WTC11 (cell line): ENCODE results near the gene ZNF516.

ENCODE experiments used
- IRF2 ChIP-seq: sonication (generic); formaldehyde crosslinking; IDR thresholded peaks from 2 replicates; pipeline ENCODE4 v1.8.0; 2022; ENCODE audit warnings: low read depth, missing genetic modification reagents, borderline replicate concordance
- MXD4 ChIP-seq: fragments of 250-450 bp; sonication (Bioruptor Pico); IDR thresholded peaks from 2 replicates; pipeline ENCODE4 v1.8.0; 2021; ENCODE audit warnings: mild to moderate bottlenecking, moderate library complexity, borderline replicate concordance
- SP1 ChIP-seq: sonication (generic); formaldehyde crosslinking; conservative IDR thresholded peaks from 2 replicates; pipeline ENCODE4 v1.8.1; 2022; ENCODE audit warnings: missing genetic modification reagents
- TEAD4 ChIP-seq: sonication (generic); formaldehyde crosslinking; IDR thresholded peaks from 2 replicates; pipeline ENCODE4 v1.8.0; 2022; ENCODE audit warnings: mild to moderate bottlenecking, missing genetic modification reagents
- ZNF121 ChIP-seq: sonication (generic); formaldehyde crosslinking; IDR thresholded peaks from 2 replicates; pipeline ENCODE4 v1.8.0; 2023; ENCODE audit warnings: missing genetic modification reagents
- ZNF671 ChIP-seq: fragments of 250-450 bp; sonication (Bioruptor Pico); IDR thresholded peaks from 2 replicates; pipeline ENCODE4 v1.8.0; 2021; ENCODE audit warnings: mild to moderate bottlenecking
- TF ChIP-seq, protein P1 (sequence below): fragments of 200-600 bp; IDR thresholded peaks from 2 replicates; pipeline ENCODE4 v1.8.0; 2022; ENCODE audit warnings: antibody characterized with exemption
- TF ChIP-seq, protein P2 (sequence below): sonication (generic); formaldehyde crosslinking; IDR thresholded peaks from 2 replicates; pipeline ENCODE4 v1.8.1; 2023; ENCODE audit warnings: mild to moderate bottlenecking, missing genetic modification reagents
- TF ChIP-seq, protein P3 (sequence below): sonication (generic); formaldehyde crosslinking; IDR thresholded peaks from 2 replicates; pipeline ENCODE4 v1.8.1; 2023; ENCODE audit warnings: mild to moderate bottlenecking, missing genetic modification reagents, moderate library complexity
- TF ChIP-seq, protein P4 (sequence below): fragments of 250-450 bp; sonication (Bioruptor Pico); IDR thresholded peaks from 2 replicates; pipeline ENCODE4 v1.9.0; 2021; ENCODE audit warnings: mild to moderate bottlenecking
- TF ChIP-seq, protein P5 (sequence below): sonication (generic); formaldehyde crosslinking; IDR thresholded peaks from 2 replicates; pipeline ENCODE4 v1.8.1; 2022; ENCODE audit warnings: low read depth, mild to moderate bottlenecking, moderate library complexity, missing genetic modification reagents, borderline replicate concordance
- TF ChIP-seq, protein P6 (sequence below): sonication (generic); formaldehyde crosslinking; IDR thresholded peaks from 2 replicates; pipeline ENCODE4 v1.8.1; 2022; ENCODE audit warnings: mild to moderate bottlenecking, missing genetic modification reagents, moderate library complexity, borderline replicate concordance
- TF ChIP-seq, protein P7 (sequence below): sonication (generic); formaldehyde crosslinking; IDR thresholded peaks from 2 replicates; pipeline ENCODE4 v1.8.0; 2022; ENCODE audit warnings: mild to moderate bottlenecking, missing genetic modification reagents

DNA sequence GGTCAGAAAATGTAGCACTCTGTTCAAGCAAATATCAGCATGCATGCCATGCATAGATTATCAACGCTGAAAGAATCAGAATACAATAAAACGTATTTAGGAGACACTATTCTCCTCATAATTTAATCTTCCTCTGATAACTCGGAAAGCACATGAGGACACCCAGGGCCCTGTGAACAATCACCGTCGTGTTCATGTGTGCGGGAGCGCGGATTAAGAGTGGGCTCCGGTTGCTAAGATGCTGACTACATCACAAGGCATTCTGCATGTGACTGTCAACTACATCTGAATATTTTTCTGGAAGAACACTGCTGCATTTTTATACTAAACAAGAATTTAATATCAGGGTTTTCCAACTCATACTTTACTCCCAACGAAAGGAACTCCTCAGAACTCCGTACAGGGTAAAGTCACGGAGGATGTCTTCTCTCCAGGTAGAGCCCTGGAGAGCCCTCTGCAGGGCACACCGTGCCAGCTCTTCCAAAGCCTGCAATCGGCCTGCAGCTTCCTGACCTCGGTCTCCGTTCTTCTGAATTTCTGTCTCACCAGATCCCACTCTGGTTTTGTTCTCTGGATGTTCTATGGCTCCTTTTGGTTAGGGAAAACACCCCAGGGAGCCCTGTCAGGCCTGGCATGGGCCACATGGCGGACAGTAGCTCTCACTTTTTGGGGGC lies 59.6 kb downstream of the ZNF516 start:
- no peak for TF ChIP-seq ZNF671 (CRISPR knock-in tag)
- TF ChIP-seq, protein P1, sequence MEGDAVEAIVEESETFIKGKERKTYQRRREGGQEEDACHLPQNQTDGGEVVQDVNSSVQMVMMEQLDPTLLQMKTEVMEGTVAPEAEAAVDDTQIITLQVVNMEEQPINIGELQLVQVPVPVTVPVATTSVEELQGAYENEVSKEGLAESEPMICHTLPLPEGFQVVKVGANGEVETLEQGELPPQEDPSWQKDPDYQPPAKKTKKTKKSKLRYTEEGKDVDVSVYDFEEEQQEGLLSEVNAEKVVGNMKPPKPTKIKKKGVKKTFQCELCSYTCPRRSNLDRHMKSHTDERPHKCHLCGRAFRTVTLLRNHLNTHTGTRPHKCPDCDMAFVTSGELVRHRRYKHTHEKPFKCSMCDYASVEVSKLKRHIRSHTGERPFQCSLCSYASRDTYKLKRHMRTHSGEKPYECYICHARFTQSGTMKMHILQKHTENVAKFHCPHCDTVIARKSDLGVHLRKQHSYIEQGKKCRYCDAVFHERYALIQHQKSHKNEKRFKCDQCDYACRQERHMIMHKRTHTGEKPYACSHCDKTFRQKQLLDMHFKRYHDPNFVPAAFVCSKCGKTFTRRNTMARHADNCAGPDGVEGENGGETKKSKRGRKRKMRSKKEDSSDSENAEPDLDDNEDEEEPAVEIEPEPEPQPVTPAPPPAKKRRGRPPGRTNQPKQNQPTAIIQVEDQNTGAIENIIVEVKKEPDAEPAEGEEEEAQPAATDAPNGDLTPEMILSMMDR = no peak
- no peak for TF ChIP-seq ZNF121 (CRISPR knock-in tag)
- TF ChIP-seq IRF2 (CRISPR knock-in tag) = no peak
- TF ChIP-seq SP1 (CRISPR knock-in tag) = no peak
- TF ChIP-seq, protein P2, sequence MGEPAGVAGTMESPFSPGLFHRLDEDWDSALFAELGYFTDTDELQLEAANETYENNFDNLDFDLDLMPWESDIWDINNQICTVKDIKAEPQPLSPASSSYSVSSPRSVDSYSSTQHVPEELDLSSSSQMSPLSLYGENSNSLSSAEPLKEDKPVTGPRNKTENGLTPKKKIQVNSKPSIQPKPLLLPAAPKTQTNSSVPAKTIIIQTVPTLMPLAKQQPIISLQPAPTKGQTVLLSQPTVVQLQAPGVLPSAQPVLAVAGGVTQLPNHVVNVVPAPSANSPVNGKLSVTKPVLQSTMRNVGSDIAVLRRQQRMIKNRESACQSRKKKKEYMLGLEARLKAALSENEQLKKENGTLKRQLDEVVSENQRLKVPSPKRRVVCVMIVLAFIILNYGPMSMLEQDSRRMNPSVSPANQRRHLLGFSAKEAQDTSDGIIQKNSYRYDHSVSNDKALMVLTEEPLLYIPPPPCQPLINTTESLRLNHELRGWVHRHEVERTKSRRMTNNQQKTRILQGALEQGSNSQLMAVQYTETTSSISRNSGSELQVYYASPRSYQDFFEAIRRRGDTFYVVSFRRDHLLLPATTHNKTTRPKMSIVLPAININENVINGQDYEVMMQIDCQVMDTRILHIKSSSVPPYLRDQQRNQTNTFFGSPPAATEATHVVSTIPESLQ = no peak
- TF ChIP-seq TEAD4 = no peak
- TF ChIP-seq, protein P3, sequence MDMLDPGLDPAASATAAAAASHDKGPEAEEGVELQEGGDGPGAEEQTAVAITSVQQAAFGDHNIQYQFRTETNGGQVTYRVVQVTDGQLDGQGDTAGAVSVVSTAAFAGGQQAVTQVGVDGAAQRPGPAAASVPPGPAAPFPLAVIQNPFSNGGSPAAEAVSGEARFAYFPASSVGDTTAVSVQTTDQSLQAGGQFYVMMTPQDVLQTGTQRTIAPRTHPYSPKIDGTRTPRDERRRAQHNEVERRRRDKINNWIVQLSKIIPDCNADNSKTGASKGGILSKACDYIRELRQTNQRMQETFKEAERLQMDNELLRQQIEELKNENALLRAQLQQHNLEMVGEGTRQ (CRISPR knock-in tag) = no peak
- TF ChIP-seq, protein P4, sequence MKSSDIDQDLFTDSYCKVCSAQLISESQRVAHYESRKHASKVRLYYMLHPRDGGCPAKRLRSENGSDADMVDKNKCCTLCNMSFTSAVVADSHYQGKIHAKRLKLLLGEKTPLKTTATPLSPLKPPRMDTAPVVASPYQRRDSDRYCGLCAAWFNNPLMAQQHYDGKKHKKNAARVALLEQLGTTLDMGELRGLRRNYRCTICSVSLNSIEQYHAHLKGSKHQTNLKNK (CRISPR knock-in tag) = no peak
- TF ChIP-seq, protein P5, sequence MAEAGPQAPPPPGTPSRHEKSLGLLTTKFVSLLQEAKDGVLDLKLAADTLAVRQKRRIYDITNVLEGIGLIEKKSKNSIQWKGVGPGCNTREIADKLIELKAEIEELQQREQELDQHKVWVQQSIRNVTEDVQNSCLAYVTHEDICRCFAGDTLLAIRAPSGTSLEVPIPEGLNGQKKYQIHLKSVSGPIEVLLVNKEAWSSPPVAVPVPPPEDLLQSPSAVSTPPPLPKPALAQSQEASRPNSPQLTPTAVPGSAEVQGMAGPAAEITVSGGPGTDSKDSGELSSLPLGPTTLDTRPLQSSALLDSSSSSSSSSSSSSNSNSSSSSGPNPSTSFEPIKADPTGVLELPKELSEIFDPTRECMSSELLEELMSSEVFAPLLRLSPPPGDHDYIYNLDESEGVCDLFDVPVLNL = no peak
- TF ChIP-seq, protein P6, sequence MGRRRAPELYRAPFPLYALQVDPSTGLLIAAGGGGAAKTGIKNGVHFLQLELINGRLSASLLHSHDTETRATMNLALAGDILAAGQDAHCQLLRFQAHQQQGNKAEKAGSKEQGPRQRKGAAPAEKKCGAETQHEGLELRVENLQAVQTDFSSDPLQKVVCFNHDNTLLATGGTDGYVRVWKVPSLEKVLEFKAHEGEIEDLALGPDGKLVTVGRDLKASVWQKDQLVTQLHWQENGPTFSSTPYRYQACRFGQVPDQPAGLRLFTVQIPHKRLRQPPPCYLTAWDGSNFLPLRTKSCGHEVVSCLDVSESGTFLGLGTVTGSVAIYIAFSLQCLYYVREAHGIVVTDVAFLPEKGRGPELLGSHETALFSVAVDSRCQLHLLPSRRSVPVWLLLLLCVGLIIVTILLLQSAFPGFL (CRISPR knock-in tag) = no peak
- TF ChIP-seq, protein P7, sequence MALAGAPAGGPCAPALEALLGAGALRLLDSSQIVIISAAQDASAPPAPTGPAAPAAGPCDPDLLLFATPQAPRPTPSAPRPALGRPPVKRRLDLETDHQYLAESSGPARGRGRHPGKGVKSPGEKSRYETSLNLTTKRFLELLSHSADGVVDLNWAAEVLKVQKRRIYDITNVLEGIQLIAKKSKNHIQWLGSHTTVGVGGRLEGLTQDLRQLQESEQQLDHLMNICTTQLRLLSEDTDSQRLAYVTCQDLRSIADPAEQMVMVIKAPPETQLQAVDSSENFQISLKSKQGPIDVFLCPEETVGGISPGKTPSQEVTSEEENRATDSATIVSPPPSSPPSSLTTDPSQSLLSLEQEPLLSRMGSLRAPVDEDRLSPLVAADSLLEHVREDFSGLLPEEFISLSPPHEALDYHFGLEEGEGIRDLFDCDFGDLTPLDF (CRISPR knock-in tag) = no peak
- no peak for TF ChIP-seq MXD4
